CD4-positive, alpha-beta T cell treated with Interferon gamma for 1 hour (primary cell): Measurements from ENCODE around the gene MYO9A.

Experiments
- DNase-seq: peaks from one replicate; pipeline ENCODE4 v3.0.0-alpha.2; 2020

MYO9A gene, protein sequence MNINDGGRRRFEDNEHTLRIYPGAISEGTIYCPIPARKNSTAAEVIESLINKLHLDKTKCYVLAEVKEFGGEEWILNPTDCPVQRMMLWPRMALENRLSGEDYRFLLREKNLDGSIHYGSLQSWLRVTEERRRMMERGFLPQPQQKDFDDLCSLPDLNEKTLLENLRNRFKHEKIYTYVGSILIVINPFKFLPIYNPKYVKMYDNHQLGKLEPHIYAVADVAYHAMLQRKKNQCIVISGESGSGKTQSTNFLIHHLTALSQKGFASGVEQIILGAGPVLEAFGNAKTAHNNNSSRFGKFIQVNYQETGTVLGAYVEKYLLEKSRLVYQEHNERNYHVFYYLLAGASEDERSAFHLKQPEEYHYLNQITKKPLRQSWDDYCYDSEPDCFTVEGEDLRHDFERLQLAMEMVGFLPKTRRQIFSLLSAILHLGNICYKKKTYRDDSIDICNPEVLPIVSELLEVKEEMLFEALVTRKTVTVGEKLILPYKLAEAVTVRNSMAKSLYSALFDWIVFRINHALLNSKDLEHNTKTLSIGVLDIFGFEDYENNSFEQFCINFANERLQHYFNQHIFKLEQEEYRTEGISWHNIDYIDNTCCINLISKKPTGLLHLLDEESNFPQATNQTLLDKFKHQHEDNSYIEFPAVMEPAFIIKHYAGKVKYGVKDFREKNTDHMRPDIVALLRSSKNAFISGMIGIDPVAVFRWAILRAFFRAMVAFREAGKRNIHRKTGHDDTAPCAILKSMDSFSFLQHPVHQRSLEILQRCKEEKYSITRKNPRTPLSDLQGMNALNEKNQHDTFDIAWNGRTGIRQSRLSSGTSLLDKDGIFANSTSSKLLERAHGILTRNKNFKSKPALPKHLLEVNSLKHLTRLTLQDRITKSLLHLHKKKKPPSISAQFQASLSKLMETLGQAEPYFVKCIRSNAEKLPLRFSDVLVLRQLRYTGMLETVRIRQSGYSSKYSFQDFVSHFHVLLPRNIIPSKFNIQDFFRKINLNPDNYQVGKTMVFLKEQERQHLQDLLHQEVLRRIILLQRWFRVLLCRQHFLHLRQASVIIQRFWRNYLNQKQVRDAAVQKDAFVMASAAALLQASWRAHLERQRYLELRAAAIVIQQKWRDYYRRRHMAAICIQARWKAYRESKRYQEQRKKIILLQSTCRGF (N-terminal part only)

DNA sequence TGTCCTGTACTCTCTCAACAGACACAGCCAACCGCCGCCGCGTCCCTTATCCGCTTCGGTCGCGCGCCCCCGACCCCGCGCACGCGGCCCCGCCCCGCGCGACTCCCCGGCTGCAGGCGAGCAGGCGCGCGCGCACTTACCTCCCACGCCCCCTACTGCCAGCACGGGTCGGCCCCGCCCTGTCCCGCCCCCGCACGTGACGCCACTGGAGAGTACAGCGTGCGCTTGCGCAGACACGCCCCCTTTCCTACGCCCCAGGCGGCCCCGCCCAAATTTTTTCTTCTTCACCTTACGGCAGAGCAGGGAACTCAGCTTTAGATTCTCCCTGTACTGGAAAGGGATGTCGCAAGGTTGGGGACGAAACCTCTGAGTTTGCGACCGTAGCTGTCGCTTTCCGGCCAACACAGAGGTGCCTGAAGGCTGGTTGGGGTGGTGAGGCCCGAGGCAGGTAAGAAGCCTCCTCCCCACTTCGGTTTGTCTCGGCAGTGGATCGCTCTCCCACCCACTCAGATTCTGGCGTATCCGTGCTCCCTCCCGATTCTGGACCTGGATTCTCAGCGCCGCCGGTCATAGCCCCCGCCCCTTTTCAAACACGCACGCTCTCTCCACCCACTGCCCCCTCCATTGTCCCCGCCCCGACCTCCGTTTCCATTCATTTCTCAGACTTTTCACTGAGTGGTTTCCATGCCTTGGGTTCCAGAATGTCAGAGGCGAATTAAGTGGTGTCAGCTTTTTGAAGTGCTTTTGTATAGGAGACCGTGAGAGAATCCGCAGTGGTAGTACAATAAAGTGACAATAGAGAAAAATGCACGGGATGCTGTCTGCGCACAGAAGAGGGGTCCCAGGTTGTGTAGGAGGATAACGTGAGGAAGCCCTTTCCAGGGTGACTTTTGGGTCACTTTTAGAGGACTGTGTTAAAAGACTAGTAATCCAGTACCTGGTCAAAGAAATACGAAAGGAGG, at the start of gene MYO9A, which contains the start of gene SENP8:
Gene MYO9A, minus strand, starts transcription at position 134 of the 962 bp plus-strand sequence. CDS start 71,587 bp downstream, outside the sequence.
Gene SENP8, plus strand, starts transcription at position 387 of the 962 bp plus-strand sequence. CDS start 21,221 bp downstream, outside the sequence.
- peak; percentile 97 for DNase-seq

DNA sequence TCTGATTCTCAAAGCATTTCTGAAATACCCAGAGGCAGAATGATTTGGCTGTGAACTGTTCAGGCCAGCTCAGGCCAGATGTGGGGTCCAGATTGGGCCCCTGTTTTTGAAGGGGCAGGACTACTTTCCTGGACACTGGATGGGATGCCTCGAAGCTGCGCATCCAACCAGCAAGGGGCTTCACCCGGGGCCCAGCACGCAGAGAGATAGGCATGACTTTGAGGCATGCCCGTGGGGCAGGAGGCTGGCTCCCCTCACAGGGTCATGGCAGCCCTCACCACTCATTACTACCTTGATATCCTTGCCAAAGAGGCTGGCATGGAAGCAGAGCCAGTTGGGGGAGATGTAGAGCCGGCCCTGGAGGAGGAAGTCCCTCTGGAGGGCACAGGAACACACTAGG, 49.5 kb upstream of the MYO9A start:
- DNase-seq, result no peak

DNA sequence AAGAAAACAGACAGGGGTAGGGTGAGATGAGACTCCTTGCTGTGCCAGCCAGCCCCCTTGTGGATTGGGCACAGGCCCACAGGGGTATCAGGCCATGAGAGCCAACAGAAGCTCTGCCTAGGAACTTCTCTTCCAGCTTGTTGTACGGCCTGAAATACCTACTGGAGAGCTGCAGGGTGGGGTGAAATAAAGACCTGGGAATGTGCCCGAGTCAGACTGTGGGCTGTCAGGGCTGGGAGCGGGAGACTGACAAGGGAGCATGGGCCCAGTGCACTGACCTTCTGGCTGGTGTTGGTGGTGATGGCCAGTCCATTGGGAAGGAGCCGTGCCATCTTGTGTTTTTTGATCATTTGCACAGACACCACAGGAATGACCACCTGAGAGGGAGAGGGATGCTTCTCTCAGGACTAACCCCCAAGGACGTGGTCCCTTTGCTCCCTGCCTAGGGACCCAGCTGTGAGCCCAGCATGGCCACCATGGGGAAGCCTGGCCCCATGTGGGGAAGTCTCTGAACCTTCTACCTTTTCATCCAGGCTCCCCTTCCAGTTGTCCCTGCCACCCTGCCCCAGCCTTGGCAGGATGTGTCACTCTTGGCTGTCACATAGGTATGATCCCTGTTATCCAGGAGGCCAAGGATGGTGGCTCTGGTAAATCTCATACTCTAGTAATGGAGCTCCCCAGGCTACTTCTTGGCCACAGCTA, 48.9 kb upstream of the MYO9A start:
- no peak for DNase-seq

DNA sequence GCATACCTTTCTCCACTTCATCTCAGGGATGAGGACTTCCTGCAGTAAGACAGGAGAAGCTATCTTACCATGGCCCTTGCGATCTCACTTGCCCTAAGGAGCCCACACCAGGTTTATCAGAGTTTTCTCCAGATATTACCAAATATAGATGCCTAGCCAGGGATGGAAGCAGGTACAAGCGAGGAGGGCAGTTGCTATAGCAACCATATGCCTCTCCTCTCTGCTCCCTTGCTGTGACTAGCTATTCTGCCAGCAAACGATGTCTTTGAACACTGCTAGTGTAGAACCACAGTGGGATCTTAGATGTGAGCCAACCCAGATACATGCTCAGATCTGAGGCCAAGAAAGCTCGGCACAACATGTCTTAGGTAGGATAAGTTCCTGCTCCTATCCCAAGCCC, 45.8 kb upstream of the MYO9A start:
- DNase-seq, result no peak

DNA sequence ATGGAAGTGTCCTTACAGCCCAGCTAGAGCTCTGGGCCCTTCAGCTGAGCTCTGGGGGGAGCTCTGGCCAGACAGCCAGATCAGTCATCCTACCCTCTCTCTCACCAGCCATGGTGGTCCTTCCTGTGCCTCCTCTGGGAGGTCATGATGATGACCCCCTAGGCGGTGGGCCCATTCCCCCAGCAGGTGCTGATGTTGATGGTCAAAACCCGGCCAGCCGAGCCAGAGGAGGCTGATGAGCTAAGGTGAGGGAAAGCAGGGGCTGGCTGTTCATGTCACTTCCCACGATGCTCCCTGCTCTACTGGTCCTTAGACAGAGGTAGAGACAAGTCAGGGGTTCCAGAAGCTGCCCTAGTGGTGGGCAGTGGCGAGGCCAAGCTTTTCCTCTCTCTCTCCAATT, 44.6 kb upstream of the MYO9A start:
- DNase-seq, result no peak

DNA sequence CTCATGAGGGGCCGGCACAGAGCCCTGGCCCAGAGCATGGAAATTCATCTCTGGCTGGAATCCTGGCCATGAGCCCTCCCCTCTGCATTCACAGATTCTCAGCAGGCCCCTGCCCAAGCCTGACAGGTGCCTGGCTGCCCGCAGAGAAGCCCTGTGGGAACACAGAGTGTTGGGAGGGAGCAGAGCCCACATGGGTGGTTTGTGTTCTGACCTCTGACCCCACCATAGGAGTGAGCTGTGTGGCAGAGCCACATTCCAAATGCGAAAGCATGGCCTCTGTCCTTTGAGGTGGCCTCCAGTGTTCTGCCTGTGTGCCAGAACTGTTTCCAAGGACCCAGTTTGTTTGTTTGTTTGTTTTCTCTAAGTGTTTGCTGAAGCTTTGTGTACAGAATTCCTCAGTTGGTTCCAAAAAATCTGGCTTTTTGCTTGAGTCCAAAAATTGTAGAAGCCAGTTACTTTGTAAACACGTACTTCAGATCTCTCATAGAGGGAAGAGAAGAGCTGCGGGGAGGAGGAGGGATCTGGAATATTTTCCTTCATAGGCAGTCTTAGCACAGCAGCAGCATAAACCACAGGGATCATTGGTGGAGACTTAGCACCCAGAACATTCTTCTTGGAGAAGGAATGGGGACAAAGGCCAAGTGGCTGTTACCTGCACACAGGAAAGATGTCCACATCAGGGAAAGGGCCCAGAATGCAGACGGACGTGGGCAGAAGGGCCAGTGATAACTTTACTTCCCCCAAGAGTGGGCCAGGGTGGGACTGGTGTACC, 43.6 kb upstream of the MYO9A start:
- no peak for DNase-seq

DNA sequence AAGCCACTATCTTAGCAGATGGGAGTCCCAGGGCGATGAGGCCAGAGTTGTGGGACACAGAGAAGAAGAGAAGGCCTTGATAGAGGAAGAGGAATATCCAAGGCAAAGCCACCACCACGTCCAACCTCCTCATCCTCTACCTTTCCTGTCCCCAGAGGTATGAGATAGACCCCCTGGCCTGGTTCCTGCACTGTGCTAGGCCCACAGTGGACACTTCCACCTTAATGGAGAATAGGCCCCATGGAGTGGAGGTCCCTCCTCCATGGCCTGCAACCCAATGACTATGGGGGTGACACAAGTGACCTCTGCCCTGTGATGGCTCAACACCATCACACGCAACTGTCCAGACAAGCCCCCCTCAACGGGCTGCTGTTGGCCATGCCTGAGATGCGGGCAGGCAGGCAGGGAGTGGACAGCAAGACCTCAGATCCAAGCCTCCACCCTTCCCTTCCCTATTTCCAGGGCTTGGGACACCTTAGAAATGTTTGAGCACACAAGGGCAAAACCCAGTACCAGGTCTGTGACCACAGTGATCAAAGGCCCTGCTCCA, 42.8 kb upstream of the MYO9A start:
- no peak for DNase-seq

DNA sequence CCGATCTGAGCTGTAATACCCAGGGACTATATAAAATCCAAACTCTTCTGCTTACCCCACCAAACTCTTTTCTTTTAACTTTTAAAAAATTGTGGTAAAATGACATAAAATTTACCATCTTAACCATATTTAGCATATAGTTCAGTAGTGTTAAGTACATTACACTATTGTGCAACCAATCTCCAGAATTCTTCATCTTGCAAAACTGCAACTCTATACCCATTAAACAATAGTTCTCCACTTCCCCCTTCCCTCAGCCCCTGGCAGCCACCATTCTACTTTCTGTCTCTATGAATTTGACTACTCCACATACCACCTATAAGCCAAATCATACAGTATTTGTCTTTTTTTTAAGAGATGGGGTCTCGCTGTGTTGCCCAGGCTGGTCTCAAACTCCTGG, 39.0 kb upstream of the MYO9A start:
- DNase-seq, result no peak

DNA sequence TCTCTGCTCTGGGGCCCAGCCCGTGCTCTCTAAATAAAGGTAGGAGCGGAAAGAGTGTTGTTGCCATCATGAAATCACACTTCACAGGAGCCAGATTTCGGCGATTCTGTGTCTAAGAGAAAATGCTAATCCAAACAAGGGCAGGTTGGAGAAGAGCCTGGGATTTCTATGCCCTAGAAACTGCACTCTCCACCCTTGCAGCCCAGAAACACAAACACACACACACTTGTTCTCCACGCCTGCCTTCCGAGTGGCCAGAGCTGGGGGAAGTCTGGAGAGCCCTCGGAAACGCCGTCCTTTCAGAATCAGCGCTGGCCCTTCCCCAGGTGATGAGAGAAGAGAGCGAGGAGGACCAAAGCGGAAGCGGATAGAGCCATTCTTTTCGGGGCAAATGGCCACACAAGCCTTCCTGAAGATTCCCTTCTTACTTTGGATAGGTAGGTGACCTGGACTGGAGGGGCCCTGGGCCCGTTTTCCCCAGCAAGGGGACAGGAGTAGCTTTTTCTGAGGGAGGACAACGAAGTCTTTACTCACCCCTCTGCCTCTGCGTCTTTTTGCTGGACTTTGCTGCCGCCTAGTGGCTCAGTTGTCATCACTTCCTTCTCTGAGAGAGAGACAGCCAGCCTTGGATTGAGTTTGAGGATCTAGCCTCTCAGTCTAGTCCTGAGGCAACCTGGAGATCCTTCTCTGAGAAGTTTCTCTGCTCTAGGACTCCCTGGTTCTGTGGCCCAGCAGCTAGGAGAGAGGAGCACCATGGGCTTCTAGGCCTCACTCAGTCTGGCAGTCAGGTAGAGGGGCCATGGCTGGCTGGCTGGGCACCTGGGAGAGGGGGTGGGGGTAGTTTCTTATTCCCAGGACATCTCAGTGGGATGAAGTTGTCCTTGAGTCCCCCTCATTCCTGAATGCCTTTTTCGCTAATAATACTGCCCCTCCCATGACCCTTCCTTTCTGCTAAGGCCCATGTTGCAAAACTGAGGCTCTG, 38.0 kb upstream of the MYO9A start:
- peak; percentile 70 for DNase-seq

DNA sequence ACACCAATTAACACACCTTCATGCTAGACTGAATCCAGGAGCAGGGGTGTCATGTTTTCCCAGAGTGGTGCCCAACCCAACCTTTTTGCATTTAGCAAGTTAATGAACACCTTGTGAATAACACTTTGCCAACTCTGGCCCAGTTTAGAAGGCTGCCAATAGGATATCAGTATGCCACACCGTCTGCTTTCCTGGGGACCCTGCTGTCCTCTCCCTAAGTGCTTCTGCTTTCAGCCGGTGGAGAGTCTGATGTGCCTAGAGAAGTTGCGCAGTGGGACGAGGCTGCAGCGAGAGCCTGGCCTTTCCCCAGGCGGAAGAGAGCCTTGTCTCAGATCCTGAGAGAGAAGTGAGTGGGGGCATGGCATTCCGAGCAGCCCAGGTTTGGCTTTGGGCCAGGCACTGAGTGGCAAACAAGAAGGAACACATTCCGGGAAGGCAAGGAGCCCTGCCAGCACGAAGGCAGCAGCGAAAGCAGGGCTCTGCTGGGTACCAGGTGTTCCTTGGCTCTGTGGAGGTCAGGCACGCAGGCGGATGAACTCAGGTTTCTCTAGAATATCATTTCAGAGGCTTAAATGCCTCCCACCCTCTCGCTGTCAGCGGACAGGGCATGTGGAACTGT, 37.2 kb upstream of the MYO9A start:
- no peak for DNase-seq

DNA sequence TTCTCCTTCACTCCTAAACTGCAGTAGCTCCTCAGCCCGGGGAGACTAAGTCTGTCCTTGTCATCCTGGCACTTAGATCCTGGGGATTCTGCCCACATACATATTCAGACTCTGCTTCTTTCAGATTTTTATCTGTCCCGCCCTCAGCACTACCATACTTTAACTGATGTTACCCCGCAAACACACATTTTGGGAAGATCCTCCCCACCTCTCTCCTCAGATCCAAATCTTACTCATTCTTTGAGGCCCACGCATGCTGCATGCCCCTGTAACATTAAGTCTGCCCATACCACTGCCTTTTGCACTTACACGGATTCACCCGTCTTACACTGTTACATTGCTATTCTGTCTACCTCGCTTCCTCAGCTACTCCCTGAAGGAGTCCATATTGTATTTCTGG, 36.4 kb upstream of the MYO9A start:
- no peak for DNase-seq

DNA sequence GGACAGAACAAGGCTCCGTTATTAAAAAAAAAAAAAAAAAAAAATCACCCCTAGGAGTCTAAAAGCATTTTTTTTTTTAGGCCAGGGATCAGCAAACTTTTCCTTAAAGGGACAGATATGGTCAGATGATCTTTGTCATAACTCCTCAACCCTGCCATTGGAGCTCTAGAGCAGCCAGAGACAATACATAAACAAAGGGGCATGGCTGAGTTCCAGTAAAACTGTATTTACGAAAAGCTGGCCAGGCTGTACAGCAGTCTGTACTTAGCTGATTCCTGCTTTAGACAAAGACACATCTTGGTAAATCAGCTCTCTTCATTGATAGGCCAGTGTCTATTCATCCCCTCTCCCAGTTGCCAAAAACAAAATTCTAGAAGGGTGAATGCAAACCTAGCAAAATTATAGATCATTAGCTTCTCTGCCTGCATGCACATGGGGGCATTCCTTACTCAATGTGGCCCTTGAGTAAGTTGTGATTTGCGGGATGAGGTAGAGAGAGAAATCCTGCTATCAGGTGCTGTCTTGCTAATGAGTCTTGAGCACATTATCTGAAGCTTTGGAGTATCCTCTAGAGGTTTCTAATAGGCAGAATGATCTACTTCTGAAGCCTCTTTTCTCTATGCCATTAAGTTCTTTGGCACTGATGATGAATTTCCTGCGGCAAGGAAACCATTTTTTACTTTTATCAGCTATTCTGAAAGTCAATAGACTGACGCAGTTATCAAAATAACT, 35.5 kb upstream of the MYO9A start:
- no peak for DNase-seq

DNA sequence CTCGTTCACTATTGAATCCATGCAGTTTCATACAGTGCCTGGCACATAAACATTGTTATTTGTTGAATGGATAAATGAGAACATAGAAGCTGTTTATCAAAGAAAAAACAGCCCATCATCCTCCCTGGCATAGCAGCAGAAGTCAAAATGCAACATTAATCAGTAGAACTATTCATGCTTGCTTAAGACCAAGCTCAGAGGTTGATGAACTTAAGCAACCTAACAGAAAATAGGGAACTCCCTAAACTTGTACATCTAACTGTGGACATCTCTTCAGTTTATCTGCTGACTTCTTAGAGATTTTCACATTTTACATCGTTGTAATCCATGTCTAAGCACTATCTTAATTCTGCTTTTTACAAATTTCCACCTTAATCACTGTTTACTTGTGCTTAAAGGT, 29.5 kb upstream of the MYO9A start:
- DNase-seq, result no peak

DNA sequence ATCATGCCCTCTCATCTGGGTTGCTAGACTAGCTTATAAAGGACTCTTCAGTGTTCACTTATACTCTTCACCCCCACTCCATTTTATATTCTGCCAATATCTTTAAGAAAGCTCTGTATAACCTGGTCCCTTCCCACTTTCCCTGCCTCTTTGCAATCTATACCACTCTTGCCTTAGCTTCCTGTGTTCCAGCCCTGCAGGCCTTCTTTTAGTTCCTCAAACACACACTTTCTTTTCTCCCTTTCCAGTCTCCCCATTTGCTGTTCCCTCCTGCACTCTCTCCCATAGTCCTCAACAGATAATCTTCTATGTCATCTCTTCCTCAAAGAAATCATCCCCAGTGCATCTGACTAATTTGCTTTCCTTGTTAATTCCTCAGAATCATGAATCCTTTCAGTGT, 29.0 kb upstream of the MYO9A start:
- DNase-seq, result no peak

DNA sequence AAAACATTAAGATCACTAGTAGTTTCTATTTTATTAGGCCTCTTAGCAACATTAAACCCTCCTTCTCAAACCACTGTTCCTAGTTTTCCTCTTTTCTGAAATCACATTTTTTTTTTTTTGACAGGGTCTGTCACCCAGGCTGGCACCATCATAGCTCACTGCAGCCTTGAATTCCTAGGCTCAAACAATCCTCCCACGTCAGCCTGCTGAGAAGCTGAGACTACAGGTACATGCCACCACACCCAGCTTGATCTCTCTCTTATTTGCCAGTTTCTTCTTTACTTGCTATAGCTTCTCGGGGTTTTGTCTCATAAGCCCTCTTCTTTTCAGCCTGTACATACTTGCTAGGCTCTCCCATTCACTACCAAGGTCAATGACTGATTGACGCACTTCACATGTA, 28.3 kb upstream of the MYO9A start:
- DNase-seq, result no peak

DNA sequence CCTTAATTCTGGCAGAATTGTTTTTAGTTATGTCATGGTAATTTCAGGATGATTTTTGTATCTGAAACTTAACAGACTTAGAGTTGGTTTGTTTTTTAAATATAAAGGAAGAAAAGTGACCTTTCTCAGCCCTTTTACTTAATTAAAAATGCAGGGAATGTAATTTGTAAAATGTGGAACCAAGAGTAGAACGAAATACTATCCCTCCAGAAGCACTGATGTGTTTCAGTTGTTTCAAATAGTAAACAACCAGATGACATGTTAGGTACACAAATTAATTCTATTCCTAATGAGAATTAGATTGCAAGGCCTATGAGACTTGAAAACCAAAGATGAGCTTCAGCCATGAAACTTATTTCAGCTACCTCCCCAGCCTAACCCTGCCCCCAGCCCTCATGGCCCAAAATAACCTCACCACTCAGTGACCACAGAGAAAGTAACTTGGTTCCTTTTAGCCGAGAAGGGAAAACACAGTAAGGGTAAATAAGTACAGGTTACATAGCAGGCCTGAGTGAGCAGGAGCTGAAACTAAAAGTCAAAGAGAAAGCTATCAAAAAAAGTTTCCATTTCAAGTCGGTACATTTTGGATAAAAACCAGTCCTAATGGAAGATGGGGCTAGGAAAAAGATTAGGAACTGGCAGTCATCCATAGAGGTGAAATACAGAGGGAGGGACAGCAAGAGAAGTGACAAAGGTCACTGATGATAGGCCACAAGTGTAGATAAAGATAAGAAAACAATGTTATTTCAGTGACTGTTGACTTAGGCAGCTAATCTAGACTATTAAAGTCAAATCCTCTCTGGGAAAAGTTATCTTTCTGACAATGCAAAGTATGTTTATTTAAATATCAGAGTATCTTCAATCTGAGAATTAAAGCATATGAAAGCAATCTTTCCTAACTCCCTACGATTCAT, 23.5 kb upstream of the MYO9A start:
- no peak for DNase-seq

DNA sequence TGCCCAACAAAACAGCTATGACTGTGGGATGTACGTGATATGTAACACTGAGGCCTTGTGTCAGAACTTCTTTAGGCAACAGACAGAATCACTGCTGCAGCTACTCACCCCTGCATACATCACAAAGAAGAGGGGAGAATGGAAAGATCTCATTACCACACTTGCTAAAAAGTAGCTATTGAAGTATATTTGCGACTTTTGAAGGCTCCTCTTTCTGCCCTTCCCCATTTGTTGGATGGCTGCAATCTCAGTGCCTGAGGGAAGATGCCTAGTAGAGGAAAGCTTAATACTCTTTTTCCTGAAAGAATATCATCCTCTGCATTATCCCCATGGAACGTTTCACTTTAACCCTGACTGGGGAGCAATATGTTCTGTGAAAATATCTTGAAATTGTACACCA, 22.1 kb upstream of the MYO9A start:
- DNase-seq, result no peak
